NCI-H226 (cell line): ENCODE data around the gene GPR161.
"Not testable (repeated sequence)": the region's sequence is repeated elsewhere in the genome, so short reads cannot be mapped to it uniquely, and the experiment has no call there.

Experiments used
- DNase-seq: peaks from one replicate; pipeline ENCODE4 v3.0.0-alpha.2; 2015

GPR161 gene, protein sequence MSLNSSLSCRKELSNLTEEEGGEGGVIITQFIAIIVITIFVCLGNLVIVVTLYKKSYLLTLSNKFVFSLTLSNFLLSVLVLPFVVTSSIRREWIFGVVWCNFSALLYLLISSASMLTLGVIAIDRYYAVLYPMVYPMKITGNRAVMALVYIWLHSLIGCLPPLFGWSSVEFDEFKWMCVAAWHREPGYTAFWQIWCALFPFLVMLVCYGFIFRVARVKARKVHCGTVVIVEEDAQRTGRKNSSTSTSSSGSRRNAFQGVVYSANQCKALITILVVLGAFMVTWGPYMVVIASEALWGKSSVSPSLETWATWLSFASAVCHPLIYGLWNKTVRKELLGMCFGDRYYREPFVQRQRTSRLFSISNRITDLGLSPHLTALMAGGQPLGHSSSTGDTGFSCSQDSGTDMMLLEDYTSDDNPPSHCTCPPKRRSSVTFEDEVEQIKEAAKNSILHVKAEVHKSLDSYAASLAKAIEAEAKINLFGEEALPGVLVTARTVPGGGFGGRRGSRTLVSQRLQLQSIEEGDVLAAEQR

DNA sequence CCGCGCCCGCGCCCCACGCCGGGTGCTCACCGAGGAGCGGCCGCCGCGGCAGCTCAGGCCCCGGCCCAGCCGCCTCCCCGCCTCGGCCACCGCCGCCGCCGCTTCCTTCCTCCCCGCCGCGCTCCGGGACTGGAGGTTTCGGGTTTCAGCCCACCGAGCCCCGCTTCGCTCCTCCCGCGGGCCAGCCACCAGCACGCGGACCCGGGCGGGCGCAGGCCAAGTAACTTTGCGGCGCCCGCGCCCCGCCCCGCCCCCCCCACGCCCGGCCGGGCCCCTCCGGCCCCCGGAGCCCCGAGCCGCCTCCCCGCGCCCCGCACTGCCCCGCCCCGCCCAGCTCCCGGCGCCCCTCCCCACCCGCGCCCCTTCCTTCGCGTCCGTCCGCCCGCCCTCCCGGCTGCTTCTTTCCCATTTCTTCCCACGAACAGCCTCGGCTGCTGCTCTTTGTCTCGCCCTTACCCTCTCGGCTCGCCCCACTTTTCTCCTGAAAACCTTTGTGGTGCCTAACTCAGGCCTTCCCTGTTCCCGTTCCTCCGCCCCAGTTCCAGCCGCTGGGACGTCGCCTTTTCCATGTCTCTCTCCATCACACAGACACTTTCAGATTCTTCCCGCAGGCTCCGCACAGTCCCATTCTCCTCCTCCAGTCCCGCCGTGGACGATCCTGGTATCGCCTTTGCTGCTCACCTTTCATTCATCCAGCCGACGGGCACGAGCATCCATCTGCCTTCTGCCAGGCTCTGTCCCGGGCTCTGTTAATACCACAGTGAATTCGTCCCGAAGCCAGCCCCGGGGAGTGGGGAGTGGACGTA is at the start of gene GPR161:
TSS of gene GPR161 (minus strand) at position 222 of the 806 bp plus-strand sequence. CDS start 32,080 bp downstream, outside the sequence.
- DNase-seq = peak; percentile 10

DNA sequence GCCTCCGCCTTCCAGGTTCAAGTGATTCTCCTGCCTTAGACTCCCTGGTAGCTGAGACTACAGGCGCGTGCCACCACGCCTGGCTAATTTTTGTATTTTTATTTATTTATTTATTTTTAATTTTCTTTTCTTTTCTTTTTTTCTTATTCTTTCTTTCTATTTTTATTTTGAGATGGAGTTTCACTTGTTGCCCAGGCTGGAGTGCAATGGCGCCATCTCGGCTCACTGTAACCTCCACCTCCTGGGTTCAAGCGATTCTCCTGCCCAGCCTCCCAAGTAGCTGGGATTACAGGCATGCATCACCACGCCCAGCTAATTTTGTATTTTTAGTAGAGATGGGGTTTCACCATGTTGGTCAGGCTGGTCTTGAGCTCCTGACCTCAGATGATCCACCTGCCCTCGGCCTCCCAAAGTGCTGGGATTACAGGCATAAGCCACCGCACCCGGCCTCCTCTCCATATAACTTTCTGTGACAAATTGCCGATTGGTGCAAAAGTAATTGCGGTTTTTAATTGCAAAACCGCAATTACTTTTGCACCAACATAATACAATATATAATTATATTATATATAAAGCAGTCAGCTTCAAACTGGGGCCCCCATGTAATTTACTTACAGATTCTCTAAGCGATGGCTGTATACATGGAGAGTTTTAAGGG is 44.5 kb upstream of the GPR161 start:
- DNase-seq = not testable (repeated sequence)

DNA sequence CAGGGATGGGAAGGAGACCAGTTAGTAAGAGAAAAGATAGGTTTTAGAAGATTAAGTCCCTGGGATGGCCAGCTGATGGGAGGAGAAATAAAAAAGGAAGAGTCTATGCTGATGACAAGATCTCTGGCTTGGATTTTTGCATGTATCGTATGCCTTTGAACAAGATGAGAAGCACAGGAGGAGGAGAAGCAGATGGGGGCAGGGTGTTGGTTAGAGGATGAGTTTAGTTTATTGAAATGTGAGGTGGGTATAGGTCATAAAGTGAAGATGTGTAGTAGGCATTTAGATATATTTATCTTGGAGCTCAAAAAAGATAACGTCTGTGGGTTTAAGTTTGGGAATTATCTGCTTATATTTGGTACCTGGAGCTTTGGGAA is 43.4 kb upstream of the GPR161 start:
- no peak for DNase-seq

DNA sequence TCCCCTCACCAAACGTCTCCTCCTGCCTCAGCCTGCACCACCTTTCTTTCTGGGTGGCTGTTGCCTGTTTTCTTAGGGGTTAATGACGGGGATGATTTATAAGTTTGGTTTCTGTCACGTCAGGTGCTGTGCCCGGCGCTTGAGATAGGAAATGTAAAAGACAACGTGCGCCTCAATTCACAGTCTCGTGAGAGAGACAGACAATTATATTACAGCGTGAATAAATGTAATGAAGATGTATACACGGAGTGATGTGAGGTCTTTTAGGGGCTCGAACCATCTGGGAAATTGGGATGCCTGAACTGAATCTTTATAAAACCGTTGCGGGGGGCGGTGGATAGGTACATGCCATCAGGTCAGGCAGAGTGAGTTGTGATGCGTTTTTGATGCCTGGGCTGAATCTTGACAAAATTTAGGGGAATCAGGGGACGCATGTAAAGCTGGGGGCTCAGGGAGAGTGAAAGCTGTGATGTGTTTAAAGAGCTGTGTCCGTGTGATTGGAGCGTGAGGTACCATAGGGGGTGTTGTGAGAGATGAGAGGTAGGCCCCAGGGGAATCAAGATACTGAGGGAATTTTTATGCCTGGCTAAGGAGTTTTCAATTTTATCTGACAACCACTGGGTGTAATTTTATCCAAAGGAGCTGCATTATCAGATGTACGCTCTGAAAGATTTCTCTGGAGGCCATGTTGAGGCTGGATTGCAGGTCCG is 42.9 kb upstream of the GPR161 start:
- peak; percentile 14 for DNase-seq

DNA sequence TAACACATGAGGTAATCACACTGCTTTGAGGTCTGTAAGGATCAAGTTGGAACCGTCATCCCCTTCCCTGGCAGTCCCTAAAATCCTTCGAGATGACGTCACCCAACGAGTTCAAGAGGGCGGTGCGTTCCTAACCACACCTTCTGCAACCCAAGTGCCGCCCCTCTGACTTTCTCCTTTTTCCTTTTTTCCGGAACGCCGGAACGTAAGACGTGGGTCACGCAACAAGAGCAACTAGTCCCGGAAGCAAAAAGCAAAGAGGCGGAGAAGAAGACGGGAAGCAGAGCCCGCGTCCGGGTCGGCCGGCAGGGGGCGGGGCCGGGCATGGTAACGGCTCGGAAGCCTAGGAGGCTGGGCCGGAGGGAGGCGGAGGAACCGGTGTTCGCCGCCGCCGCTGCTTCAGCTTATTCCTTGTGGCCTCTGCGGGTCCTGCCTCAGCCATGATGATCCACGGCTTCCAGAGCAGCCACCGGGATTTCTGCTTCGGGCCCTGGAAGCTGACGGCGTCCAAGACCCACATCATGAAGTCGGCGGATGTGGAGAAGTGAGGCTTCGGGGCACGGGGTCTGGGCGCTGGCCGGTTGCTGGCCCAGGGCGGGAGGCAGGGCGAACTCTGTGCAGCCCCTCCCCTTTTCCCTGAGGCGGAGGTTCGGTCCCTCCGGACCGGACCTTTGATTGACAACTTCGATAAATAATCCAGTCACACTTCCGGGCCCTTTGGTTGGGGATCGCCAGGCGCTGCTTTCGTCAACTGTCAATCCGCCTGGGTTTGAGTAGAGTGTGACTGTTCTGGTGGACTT is 42.1 kb upstream of the GPR161 start, which contains the start of gene TIPRL:
TSS of gene TIPRL (plus strand) at position 325 of the 800 bp plus-strand sequence. CDS start at position 441, 116 bp downstream.
- peak; percentile 98 for DNase-seq

DNA sequence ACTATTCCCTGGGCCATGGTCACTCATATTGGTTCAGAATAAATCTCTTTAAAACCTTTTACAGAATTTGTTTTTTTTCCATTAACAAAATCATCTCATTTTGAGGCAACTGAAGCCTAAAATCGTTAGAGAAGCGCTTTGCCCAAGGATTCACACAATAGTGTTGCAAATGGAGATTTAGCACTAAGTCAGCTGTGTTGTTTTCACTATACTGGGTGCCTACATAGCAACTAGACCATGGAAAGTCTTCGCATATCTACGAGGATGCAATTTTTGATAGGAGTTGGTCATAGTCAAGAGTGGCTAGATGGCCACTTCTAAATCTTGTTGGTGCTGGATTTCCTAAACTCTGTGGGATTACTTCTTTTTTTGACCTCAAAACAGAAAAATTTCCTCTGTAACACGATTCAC is 41.5 kb upstream of the GPR161 start:
- no peak for DNase-seq

DNA sequence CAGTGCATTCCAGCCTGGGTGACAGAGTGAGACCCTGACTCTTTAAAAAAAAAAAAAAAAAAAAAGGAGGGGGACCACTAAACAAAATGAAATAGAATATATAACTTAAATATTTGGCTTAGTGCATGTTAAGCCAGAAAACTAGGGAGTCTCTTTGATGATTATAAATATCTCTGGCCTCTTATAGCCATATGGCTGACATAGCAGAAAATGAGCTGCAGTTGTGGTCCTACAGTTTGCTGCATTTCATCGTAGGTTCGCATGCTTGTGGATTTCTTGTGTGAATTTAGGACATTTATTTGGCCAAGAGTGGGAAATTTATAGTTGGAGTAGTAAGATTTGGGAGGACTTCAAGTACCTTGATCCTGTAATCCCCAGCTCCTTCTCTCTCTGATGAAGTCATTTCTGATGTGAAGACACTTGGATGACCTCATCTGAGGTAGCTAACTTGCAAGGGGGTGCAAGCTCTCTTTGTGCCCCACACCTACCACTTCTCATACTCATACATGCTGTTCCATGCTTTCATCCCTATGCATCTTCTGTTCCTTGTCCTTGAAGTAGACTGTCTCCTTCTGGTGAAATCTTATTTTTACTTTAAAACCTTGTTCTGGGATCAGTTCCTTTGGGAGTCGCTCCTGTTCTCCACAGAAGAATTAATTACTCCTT is 35.7 kb upstream of the GPR161 start:
- no peak for DNase-seq

DNA sequence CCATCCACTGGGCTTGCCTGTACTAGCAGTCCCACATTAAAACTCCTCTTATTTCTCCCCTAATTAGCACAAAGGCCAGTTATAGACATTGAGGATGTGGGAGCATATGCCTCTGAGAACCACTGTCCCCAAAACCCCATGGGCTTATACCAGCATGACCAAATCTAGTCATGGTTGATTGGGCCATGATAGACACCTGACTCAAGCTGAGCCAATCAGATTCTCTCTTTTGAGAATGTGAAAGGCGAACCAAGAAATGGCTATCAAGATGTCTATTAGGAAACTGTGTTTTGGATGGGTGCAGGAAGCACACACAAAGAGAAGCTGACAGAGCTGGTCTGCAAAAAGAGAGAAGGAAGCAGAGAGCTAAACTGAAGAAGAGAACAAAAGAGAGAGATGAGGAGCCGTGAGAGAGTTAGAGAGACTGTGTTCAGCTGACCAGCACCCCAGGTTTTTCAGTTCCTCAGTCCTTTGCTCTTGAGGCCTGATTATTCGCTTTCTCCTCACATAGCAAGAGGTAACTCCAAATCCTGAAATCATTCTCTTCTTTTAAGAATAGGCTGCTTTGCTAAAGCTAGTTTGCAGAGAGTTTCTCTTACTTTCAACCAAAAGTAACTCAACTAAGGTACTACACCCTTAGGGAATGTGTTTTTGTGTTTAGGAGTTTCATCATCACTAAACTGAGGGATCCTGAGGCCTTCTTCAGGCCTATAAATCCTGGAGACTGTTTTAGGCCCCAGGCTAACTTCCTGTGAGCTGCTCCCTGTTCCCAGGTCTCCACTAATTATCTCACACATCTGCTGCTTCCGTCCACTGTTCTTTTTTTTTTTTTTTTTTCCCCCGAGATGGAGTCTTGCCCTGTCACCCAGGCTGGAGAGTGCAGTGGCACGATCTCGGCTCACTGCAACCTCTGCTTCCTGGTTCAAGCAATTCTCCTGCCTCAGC is 34.1 kb upstream of the GPR161 start:
- no peak for DNase-seq

DNA sequence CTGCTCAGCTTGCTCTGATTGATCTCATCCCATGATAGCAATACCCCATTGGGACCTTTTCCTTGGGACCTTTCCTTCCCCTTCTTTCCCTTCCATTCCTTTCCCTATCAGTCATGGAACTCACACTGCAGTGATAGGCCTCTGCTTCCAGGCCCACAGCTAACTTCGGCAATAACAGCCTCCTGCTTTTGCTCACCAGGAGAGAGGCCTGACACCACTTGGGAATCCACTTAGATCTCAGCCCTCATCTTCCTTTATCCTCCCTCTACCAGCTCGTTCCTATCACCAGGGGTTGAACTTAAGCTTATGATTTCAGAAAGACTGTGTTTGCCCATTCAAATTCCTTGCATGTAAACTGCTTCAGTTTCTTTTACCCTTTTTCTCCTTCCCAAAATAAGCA is 31.1 kb upstream of the GPR161 start:
- DNase-seq = no peak

DNA sequence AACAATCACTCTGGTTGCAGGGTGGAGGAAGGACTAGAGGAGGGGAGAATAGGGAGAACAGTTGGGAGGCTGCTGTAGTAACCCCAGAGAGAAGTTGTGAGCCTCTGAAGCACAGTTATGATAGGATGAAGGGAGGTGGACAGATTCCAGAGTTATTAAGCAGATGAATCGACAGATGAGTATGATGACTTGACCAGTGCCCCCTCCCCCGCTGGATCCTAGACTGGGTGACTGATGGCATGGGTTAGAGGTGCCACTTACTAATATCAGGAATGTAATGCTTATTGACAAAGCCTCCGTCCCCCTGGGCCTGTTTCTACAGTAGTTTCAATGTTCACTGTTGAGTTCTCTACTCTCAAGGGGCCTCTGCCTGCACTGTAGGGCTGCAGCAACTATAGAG is 28.0 kb upstream of the GPR161 start:
- no peak for DNase-seq

DNA sequence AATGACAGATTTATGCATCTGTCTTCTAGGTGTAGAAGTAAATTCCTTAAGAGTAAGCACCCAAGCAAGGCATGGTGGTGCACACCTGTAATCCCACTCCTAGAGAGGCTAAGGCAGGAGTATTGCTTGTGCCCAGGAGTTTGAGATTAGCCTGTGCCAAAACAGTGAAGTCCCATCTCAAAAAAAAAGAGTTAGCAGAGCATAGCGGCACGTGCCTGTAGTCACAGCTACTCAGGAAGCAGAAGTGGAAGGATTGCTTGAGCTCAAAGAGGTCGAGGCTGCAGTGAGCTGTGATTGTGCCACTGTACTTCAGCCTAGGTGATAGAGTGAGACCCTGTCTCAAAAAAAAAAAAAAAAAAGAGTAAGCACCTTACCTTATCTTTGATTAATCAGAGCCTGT is 26.9 kb upstream of the GPR161 start:
- DNase-seq = no peak

DNA sequence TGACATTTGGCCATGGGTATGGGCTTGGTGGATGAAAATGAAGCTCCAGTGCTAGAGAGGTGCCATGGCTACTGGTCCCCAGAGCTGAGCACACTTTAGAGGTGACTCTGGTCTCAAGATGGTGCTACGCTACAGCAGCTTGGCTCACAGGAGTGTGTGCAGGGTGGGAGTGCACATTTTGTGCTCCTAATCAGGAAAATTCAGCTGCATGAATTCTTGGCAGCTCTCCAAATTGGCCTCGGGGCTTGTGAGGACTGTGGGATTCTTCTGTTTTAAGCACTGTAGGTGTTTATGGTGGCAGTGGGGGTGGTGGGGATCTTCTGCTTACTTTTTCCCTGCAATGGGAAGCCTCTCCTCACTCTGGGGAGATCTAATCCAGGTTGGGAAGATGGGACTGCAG is 24.7 kb upstream of the GPR161 start:
- no peak for DNase-seq

DNA sequence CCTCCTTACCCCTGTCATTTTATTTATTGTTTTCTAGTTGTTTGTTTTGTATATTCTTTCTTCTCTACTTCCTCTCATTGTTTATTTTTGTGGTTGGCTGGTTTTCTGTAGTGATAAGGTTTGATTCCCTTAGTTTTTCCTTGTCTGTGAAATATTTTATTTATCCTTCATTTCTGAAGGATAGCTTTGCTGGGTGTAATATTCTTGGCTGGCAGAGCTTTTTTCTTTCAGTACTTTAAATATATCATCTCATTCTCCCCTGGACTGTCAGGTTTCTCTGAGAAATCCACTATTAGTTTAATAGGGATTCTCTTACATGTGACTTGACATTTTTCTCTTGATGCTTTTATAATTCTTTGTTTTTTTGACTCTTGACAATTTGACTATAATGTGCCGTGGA is 23.2 kb upstream of the GPR161 start:
- no peak for DNase-seq

DNA sequence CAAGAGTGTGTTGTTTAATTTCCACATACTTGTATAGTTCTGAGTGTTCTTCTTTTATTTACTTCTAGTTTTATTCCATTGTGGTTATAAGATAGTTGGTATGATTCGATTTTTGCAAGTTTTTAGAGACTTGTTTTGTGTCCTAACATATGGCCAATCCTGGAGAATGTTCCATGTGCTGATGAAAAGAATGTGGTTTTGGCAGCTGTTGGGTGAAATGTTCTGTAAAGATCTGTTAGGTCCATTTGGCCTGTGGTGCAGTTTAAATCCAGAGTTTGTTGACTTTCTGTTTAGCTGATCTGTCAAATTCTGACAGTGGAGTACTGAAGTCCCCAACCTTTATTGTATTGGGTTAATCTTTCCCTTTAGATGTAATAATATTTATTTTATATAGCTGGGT is 22.5 kb upstream of the GPR161 start:
- no peak for DNase-seq

DNA sequence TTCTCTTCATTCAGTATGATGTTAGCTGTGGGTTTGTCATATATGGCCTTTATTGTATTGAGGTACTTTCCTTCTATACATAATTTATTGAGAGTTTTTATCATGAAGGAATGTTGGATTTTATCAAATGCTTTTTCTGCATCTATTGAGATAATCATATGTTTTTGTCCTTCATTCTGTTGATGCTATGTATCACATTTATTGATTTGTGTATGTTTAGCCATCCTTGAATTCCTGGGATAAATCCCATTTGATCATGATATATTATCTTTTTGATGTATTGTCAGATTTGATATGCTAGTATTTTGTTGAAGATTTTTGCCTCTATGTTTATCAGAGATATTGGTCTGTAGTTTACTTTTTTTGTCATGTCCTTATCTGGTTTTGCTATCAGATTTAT is 20.9 kb upstream of the GPR161 start:
- no peak for DNase-seq

DNA sequence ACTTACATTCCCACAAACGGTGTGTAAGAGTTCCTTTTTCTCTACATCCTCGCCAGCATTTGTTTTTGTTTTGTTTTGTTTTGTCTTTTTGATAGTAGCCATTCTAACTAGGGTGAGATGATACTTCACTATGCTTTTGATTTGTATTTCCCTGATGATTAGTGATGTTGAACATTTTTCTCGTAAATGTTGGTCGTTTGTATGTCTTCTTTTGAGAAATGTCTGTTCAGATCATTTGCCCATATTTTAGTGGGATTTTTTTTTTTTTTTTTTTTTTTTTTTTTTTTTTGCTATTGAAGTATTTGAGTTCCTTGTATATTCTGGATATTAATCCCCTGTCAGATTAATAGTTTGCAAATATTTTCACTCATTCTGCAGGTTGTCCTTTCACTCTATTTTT is 19.2 kb upstream of the GPR161 start:
- no peak for DNase-seq

DNA sequence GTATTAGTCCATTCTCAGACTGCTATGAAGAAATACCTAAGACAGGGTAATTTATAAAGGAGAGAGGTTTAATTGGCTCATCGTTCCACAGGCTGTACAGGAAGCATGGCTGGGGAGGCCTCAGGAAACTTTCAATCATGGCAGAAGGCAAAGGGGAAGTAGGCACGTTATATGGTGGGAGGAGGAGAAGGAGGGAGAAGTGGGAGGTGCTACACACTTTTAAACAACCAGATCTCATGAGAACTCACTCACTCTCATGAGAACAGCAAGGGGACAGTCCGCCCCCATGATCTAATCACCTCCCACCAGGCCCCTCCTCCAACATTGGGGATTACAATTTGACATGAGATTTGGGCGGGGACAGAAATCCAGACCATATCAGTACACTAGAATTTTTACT is 18.0 kb upstream of the GPR161 start:
- DNase-seq = not testable (repeated sequence)

DNA sequence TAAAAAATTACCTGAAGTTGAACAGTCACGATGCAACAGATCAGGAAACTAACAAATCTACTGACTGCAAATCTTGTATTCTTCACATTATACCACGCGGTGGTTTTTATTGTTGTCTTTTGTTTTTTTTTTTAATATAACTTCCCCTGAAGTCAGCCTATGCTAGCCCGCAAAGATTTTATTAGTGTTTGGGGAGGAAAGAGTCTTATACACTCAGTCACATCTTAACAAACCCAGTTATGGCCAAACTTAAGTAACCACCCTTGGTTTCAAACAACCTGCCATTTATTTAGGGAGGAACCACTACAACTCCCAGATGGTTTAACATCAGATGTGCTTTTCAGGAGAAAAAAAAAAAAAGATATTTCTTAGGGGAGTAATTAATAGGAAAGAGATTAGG is 15.2 kb upstream of the GPR161 start:
- DNase-seq = no peak

DNA sequence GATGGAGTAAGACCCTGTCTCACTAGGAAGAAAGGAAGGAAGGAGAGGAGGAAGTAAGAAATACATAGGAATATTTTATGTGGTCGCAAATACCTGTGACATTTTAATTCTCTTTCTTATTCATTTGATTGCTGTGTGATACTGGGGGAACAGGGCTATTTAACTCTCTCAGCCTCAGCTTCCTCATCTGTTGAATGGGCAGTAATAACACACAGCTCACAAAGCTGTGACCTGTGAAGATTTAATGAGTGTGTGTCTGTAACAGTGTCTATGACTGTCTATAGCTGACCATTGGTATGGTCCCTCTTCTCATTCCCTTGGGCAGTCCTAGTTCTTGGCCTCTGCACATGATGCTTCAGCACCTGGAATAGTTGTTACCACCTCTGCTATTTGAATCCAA is 13.6 kb upstream of the GPR161 start:
- no peak for DNase-seq

DNA sequence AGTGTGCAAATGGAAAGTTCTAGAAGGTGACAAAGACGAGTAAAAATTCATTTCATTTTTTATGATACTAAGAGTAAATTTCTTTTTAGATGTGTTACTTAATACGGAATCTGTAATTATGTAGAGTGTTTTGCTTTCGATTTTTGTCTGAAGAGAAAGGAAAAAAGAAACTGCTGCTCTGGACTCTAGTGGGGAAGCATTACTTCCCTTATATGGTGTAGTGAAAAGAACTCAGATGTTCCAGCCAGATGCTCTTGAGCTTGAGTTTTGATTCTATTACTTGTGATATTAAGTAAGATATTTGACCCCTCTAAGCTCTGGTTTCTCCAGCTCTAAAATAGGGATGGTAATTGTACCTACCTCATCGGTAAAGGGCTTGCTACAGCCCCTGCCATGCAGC is 12.2 kb upstream of the GPR161 start:
- DNase-seq = no peak
